ENCODE data around the gene ABHD8. TPM values are rescaled to one million over a fixed set of nuclear protein-coding genes. Genes with fewer than 3 reads are reported as not detected.

The ABHD8 gene
- total and polyA plus RNA-seq, 2 of the 13 experiments (the other 11 are each of a cell fraction or from before 2014, with no cell fraction given) = 6.3 to 7.2 TPM

DNA sequence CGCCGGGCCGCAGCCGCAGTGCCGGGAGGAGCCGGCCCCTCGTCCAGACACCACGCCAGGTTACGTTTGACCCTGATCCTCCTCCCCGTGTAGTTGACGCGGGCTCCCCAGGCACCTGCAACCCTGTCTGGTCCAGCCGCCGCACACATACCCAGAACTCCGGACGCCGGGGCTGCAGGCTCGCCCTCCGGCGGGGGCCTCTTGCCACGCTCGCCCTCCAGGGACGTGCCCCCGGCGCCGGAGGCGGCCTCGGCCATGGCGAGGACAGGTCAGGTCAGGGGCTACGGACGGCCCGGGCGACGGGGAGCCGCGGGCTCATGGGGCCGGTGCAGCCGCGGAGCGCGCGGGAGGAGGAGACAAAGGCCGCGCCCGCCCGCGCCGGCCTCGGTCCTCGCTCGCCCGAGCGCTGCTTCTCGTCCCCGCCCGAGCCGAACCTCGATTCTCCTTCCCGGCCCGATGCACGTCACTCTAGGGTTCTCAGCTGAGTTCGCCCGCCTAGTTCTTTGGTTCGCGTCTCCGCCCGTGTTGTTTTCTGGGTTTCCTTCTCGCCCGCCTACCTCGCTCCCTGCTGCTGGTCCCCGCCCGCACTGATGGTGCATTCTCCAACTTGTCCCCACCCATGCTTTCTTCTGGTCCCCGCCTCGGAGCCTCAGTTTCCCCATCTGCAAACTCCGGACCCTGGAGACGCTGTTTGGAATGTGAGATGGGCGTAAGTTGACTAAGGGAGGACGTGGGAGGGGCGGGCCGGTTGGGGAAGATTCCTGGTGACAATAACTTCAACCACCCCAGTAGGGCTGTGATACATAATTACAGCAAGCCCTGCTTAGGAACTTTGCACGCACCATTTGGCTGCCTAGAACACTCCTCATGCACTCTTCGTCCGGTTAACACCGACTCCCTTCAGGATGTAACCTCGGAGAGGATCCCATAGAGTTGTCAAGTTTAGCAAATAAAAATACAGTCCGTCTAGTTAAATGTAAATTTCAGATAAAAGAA is 31.5 kb upstream of the ABHD8 start, which contains the start of gene ANO8 (continued):
- TF ChIP-seq, protein P1, sequence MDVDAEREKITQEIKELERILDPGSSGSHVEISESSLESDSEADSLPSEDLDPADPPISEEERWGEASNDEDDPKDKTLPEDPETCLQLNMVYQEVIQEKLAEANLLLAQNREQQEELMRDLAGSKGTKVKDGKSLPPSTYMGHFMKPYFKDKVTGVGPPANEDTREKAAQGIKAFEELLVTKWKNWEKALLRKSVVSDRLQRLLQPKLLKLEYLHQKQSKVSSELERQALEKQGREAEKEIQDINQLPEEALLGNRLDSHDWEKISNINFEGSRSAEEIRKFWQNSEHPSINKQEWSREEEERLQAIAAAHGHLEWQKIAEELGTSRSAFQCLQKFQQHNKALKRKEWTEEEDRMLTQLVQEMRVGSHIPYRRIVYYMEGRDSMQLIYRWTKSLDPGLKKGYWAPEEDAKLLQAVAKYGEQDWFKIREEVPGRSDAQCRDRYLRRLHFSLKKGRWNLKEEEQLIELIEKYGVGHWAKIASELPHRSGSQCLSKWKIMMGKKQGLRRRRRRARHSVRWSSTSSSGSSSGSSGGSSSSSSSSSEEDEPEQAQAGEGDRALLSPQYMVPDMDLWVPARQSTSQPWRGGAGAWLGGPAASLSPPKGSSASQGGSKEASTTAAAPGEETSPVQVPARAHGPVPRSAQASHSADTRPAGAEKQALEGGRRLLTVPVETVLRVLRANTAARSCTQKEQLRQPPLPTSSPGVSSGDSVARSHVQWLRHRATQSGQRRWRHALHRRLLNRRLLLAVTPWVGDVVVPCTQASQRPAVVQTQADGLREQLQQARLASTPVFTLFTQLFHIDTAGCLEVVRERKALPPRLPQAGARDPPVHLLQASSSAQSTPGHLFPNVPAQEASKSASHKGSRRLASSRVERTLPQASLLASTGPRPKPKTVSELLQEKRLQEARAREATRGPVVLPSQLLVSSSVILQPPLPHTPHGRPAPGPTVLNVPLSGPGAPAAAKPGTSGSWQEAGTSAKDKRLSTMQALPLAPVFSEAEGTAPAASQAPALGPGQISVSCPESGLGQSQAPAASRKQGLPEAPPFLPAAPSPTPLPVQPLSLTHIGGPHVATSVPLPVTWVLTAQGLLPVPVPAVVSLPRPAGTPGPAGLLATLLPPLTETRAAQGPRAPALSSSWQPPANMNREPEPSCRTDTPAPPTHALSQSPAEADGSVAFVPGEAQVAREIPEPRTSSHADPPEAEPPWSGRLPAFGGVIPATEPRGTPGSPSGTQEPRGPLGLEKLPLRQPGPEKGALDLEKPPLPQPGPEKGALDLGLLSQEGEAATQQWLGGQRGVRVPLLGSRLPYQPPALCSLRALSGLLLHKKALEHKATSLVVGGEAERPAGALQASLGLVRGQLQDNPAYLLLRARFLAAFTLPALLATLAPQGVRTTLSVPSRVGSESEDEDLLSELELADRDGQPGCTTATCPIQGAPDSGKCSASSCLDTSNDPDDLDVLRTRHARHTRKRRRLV (CRISPR knock-in tag; IDR thresholded peaks at IDR 0.05) = 0 out of 2 replicates have a peak, but pooled peaks have one; percentile 40
- TF ChIP-seq PTBP1 (IDR thresholded peaks at IDR 0.05; ENCODE audit: low read depth, low read length, poor library complexity, severe bottlenecking) (peak; percentile 76), PRPF4 (IDR thresholded peaks at IDR 0.05; ENCODE audit: low read depth, low read length, poor library complexity, severe bottlenecking) (no peak), ARID2 (CRISPR knock-in tag; IDR thresholded peaks at IDR 0.05; ENCODE audit: borderline replicate concordance) (no peak), ZNF567 (CRISPR knock-in tag; IDR thresholded peaks at IDR 0.05; ENCODE audit: borderline replicate concordance) (no peak), ZNF562 (CRISPR knock-in tag; IDR thresholded peaks at IDR 0.05; ENCODE audit: borderline replicate concordance) (no peak), KLF12 (CRISPR knock-in tag; IDR thresholded peaks at IDR 0.05; ENCODE audit: borderline replicate concordance) (peak; percentile 54; the same call in 1 of the 2 replicates), ZNF644 (CRISPR knock-in tag; IDR thresholded peaks at IDR 0.05; ENCODE audit: low read depth) (no peak), SRSF4 (IDR thresholded peaks at IDR 0.05; ENCODE audit: low read depth, low read length, poor library complexity, severe bottlenecking) (no peak), KDM1A (CRISPR knock-in tag; IDR thresholded peaks at IDR 0.05) (no peak), RCOR2 (CRISPR knock-in tag; IDR thresholded peaks at IDR 0.05) (no peak), ZNF3 (CRISPR knock-in tag; IDR thresholded peaks at IDR 0.05) (no peak), ZFP37 (CRISPR knock-in tag; IDR thresholded peaks at IDR 0.05; ENCODE audit: borderline replicate concordance) (no peak)
- TF ChIP-seq, protein P2, sequence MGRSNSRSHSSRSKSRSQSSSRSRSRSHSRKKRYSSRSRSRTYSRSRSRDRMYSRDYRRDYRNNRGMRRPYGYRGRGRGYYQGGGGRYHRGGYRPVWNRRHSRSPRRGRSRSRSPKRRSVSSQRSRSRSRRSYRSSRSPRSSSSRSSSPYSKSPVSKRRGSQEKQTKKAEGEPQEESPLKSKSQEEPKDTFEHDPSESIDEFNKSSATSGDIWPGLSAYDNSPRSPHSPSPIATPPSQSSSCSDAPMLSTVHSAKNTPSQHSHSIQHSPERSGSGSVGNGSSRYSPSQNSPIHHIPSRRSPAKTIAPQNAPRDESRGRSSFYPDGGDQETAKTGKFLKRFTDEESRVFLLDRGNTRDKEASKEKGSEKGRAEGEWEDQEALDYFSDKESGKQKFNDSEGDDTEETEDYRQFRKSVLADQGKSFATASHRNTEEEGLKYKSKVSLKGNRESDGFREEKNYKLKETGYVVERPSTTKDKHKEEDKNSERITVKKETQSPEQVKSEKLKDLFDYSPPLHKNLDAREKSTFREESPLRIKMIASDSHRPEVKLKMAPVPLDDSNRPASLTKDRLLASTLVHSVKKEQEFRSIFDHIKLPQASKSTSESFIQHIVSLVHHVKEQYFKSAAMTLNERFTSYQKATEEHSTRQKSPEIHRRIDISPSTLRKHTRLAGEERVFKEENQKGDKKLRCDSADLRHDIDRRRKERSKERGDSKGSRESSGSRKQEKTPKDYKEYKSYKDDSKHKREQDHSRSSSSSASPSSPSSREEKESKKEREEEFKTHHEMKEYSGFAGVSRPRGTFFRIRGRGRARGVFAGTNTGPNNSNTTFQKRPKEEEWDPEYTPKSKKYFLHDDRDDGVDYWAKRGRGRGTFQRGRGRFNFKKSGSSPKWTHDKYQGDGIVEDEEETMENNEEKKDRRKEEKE (IDR thresholded peaks at IDR 0.05) = no peak
- TF ChIP-seq, protein P3, sequence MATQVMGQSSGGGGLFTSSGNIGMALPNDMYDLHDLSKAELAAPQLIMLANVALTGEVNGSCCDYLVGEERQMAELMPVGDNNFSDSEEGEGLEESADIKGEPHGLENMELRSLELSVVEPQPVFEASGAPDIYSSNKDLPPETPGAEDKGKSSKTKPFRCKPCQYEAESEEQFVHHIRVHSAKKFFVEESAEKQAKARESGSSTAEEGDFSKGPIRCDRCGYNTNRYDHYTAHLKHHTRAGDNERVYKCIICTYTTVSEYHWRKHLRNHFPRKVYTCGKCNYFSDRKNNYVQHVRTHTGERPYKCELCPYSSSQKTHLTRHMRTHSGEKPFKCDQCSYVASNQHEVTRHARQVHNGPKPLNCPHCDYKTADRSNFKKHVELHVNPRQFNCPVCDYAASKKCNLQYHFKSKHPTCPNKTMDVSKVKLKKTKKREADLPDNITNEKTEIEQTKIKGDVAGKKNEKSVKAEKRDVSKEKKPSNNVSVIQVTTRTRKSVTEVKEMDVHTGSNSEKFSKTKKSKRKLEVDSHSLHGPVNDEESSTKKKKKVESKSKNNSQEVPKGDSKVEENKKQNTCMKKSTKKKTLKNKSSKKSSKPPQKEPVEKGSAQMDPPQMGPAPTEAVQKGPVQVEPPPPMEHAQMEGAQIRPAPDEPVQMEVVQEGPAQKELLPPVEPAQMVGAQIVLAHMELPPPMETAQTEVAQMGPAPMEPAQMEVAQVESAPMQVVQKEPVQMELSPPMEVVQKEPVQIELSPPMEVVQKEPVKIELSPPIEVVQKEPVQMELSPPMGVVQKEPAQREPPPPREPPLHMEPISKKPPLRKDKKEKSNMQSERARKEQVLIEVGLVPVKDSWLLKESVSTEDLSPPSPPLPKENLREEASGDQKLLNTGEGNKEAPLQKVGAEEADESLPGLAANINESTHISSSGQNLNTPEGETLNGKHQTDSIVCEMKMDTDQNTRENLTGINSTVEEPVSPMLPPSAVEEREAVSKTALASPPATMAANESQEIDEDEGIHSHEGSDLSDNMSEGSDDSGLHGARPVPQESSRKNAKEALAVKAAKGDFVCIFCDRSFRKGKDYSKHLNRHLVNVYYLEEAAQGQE (IDR thresholded peaks at IDR 0.05; ENCODE audit: borderline replicate concordance in 1 of 2, low read depth in 1 of 2, low read length in 2 of 2) = no peak
